D341Med (cell line): Measurements from ENCODE around the gene DENND2D.

ENCODE experiments used
- DNase-seq: peaks from one replicate; pipeline ENCODE4 v3.0.0; 2012; ENCODE audit warnings: low spot score

DENND2D gene

GRCh38 chr1:111175349-111175748 lies 25.1 kb downstream of the DENND2D start:
- no peak for DNase-seq

DNA sequence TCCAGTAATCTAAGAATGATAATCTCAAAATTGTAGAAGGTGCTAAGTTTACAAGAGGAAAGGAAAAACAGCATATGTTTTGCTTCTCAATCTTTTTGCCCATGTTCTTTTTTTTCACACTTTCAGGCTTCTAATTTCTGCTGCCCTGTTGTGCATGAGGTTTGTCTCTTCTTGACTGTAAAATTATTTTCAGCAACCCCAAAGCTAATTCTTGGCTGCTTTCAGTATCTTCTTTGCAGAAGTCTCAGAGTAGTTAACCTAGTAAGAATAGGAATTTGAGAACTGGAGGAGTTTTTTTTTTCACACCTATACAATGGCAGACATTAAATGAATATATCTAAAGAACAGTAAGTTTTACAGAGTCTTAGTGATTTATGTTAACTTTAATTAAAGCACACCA lies 26.4 kb downstream of the DENND2D start:
- no peak for DNase-seq

DNA sequence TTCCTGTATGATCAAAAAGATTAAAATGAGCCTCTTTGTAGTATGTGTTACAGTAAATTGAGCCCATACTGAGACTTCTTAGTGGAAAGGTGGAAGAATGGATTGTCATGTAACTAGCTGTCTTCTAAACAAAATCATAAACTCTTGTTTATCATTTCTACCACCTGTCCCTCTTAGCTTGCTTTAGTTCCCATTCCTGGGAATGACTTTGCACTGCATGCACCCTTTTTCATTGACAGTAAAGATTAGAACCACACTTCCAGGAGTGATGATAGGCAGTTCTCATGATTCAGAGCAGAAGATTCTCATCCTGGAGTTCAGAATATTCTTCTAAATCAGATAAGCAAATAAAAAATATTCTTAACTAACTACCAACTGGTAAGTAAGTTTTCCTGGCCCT lies 28.0 kb downstream of the DENND2D start:
- no peak for DNase-seq

DNA sequence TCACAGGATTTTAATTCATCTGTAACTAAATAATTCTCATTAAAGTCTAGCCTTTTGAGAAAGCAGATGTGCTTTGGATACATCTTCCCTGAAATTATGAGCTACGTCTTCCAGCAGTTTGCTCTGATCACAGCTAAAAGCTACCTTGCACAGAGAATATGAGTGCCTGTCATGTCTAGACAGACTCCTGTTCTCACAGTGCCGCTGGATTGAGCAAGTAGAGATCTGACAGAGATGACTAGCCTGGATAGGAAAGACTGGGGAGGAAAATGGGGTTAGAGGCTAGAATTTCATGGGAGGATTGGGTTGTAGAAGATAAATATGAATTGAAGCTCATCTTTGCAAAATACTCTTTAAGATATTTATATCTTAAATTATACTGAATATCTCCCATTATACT lies 36.3 kb downstream of the DENND2D start:
- DNase-seq = no peak

DNA sequence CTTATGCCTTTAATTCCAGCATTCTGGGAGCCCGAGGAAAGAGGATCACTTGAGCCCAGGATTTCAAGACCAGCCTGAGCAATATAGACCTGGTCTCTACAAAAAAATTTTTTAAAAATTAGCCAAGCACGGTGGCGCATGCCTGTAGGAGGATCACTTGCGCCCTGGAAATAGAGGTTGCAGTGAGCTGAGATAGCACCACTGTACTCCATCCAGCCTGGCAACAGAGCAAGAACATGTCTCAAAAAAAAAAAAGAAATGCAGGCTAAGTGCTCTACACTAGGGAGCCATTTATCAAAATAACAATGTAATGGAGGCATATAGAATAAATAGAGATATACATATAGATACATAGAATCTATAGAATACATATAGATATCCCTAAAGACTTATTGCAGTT lies 37.1 kb downstream of the DENND2D start:
- DNase-seq = no peak

DNA sequence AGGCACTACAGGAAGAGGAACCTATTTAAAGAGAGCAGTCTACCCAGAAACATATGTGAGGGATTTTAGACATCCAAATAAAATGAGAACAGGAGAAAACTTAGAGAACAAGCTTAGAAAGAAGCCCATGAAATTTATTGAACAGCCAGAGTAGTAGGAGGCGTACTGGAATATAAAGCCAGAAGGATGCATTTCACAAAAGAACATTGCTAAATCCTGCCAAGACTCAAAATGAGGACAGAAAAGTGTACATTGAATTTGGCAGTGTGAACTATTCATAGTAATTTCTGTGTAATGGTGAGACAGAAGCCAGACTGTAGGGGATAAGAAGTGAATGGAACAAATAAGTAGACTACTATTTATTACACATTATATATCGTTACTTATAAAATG lies 38.0 kb downstream of the DENND2D start:
- no peak for DNase-seq

- DNase-seq = peak; percentile 38
Measured at GRCh38 chr1:111161843-111162487, 38.5 kb downstream of the DENND2D start.

GRCh38 chr1:111157431-111157830 lies 43.0 kb downstream of the DENND2D start:
- no peak for DNase-seq

DNA sequence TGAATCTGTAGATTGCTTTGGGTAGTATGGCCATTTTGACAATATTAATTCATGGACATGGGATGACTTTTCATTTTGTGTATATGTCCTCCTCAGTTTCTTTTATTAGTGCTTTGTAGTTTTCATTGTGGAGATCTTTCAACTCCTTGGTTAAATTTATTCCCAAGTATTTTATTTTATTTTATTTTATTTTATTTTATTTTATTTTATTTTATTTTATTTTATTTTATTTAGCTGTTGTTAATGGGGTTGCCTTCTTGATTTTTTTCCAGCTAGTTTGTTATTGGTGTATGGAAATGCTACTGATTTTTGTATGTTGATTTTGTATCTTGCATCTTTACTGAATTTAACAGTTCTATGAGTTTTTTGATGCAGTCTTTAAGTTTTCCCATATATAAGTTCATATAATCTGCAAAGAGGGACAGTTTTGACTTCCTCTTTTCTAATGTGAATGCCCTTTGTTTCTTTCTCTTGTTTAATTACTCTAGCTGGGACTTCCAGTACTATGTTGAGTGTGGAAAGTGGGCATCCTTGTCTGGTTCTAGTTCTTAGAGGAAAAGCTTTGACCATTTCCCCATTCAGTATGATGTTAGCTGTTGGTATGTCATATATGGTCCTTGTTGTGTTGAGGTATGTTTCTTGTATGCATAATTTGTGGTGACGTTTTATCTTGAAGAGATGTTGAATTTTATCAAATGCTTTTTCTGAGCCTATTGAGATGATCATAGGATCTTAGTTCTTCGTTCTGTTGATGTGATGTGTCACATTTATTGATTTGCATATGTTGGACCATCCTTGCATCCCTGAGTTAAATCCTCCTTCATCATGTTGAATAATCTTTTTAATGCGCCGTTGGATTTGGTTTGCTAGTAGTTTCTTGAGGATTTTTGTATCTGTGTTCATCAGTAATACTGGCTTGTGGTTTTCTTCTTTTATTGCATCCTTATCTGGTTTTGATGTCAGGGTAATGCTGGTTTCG lies 46.1 kb downstream of the DENND2D start:
- no peak for DNase-seq

GRCh38 chr1:111151838-111152237 lies 48.6 kb downstream of the DENND2D start:
- DNase-seq = no peak

DNA sequence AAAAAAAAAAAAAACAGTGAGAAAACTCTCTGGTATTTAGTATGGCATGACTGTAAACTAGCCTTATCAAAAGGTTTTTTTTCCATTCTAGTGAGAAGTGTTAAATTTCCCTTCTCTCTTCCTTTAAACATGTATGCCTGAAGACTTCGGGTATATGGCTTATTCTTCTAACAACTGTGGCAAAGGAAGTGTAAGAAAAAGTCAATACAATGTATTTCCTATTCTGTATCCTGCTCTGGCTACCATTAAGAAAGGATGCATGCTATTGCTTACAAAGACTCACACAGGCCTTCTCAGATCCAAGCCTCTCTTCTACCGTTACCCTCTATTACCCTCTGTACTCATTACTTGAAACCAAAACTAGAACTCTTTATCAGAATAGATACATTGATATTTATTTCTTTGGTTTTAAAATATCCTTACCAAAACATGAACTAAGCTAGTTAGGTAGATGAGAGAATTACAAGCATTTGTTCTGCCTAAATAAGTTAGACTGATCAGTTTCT lies 52.0 kb downstream of the DENND2D start:
- no peak for DNase-seq

DNA sequence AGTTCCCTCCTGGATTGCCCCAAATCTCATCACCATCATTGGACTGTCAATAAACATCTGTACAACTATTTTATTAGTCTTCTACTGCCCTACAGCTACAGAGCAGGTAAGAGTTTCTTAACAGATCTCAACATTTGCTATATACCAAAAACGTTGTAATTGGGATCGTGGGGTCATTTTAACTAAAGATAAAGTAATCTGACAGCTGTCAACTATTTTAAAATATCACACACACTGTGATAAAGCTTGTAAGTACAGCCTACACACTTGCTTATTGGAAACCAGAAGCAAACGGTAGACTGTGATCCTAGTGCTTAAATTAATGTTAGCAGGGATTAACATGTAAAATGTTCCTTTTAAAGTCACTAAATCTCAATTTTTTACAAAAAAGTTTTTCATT lies 52.5 kb downstream of the DENND2D start:
- no peak for DNase-seq

GRCh38 chr1:111145963-111146768 lies 54.3 kb downstream of the DENND2D start:
- no peak for DNase-seq

DNA sequence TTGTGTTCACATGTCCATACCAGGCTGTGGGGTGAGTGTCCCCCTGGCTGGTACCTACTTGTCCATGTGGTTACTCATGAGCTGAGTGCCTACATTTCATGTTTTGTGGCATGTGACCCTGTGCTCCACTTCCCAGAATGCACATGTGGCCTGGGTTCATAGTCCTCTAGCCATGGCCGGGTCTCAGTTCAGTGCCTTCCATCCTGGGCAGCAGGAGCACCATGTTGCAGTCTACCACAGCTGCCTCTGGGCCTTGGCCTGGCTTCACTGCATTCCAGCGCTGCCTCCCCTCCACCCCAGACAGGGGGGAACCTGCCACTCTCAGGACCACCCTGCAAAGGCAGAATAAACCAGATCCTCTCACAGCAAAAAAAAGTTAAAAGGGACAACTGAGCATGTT lies 54.9 kb downstream of the DENND2D start:
- DNase-seq = no peak

DNA sequence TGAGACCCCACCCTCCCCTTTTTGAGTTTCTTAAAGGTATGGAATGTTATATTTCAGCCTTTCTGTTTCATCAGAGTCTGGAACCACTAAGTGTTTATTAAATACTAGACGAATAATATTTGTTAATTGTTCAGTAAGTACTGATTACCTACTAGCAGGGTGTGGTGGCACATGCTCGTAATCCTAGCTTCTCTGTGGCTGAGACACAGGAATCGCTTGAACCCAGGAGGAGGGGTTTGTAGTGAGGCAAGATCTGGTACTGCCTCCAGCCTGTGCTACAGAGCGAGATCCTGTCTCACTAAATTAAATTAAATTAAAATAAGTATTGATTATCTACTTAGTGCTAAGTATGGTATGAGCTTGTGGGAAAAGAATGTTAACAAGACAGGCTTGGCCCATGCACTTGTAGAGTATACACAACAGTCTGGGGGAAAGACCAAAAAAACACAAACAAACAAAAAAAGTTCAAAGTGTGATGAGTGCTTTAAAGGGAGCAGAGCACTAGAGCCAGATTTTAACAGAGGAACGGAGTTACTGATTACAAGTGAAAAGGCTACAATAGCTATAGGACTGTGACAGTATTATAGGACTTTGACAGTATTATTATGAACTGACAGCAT lies 58.0 kb downstream of the DENND2D start:
- peak; percentile 29 for DNase-seq

GRCh38 chr1:111141245-111142220 lies 58.9 kb downstream of the DENND2D start:
- DNase-seq = no peak

DNA sequence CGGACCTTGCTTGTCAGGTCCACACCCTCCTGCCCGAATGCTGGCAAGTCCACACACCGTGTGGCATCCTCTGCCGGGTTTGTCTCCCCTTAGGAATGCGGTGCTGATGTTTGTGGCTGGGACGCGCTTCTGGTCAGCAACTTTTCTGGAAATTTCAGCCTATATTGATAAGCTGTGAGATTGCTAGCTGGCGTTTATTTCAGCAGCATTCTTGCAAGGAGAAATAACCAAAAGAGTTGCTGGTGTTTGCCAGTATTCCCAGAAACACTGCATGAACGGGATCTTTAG lies 59.8 kb downstream of the DENND2D start:
- DNase-seq = no peak

- peak; percentile 95 for DNase-seq
Measured at GRCh38 chr1:111139956-111140679, 60.3 kb downstream of the DENND2D start, which contains the start of the genes CEPT1 and DRAM2. TSS of gene CEPT1 (plus strand) at chr1:111140223. CDS start at chr1:111147715, 7,492 bp downstream. TSS of gene DRAM2 (minus strand) at chr1:111140093. CDS start at chr1:111131554, 8,539 bp downstream.

DNA sequence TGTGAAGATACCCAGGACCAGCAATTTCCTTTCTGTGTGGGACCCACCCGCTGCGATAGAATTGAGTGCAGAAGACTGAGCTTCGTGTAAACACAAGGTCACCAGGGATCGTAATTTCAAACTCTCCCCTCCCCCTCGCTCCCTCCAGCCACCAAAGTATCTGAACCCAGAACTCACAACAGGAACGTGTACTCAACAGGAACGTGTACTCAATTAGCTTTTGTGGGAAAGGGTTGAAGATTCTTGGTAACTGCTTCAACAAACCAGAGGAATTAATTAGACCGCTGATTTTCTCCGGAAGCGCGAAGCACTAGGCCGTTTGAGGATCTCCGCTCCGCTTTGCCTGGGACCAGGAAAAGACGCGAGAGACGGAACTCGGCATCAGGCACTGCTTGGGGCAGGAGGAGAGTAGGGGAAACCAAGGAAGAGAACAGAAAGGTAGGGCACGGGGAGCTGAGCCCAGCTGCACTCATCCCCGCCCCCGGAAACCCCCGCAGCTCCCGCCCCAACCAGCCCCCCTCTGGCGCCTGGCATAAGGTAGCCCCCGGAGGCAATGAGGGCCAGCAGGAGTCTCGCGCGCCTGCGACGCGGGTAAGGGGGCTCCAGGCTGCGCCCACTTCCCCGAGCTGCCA lies 61.0 kb downstream of the DENND2D start:
- DNase-seq = peak; percentile 83
